Measurements from ENCODE around the gene FGF4.

The FGF4 gene

DNA sequence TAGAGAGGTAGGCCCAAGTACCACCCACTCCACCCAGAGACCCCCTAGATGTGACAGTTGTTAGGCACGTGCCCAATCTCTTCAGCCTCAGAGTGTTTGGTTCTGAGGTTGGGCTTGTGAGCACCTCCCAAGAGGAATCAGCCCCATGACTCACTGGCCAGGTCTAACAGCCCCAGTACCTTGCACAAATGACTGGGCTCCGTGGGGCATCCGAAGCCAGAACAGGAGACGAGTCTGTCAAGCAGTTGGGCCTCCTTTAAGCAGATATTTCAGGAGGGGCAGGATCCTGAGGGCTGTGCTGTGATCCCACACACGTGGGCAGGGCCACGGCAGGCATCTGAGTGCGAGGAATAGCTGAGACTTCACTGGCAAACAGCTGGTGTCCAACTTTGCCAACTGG, 42.2 kb downstream of the FGF4 start:
- CTCF ChIA-PET = no interaction called here
- TF ChIP-seq NFRKB (IDR thresholded peaks at IDR 0.05) (no peak), BHLHE40 (IDR thresholded peaks at IDR 0.05; ENCODE audit: borderline replicate concordance) (no peak), ELF4 (IDR thresholded peaks at IDR 0.05) (no peak), SUZ12 (IDR thresholded peaks at IDR 0.05) (no peak), LEF1 (IDR thresholded peaks at IDR 0.05; ENCODE audit: borderline replicate concordance) (no peak), HDGF (IDR thresholded peaks at IDR 0.05; ENCODE audit: borderline replicate concordance) (no peak), FOXK2 (IDR thresholded peaks at IDR 0.05) (no peak)
- POLR2A ChIA-PET = no interaction called here
- no peak for DNase-seq (ENCODE audit: extremely low spot score)

DNA sequence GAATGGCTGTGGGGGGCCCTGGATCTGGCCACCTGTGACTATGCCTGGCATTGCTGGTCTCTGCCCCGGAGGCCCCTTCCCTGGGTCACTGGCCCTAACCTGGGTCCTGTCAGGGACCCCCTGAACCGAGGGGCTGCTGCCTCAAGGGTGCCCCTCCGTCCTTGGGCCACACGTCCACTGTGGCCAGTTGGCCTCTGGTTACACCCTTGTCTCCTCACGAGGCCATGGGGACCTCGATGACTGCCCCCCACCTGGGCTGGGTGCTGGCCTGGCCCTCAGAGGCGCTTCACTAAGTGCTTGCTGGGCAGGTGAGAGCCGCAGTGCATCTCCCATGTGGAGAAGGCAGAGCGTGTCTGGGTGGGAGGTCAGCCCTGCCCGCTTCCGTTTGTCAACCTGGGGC, 44.0 kb downstream of the FGF4 start:
- TF ChIP-seq LEF1 (IDR thresholded peaks at IDR 0.05; ENCODE audit: borderline replicate concordance) = no peak
- no peak for TF ChIP-seq SP1 (IDR thresholded peaks at IDR 0.05)
- no peak for TF ChIP-seq CTBP1 (IDR thresholded peaks at IDR 0.05; ENCODE audit: borderline replicate concordance)
- TF ChIP-seq, protein P1, sequence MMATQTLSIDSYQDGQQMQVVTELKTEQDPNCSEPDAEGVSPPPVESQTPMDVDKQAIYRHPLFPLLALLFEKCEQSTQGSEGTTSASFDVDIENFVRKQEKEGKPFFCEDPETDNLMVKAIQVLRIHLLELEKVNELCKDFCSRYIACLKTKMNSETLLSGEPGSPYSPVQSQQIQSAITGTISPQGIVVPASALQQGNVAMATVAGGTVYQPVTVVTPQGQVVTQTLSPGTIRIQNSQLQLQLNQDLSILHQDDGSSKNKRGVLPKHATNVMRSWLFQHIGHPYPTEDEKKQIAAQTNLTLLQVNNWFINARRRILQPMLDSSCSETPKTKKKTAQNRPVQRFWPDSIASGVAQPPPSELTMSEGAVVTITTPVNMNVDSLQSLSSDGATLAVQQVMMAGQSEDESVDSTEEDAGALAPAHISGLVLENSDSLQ (IDR thresholded peaks at IDR 0.05) = no peak
- no peak for TF ChIP-seq ELF4 (IDR thresholded peaks at IDR 0.05)
- no peak for TF ChIP-seq SUZ12 (IDR thresholded peaks at IDR 0.05)
- no peak for TF ChIP-seq FOXK2 (IDR thresholded peaks at IDR 0.05)
- TF ChIP-seq L3MBTL2 (conservative IDR thresholded peaks at IDR 0.05) = no peak
- TF ChIP-seq TARDBP (IDR thresholded peaks at IDR 0.05) = no peak
- TF ChIP-seq FOXM1 (IDR thresholded peaks at IDR 0.05; ENCODE audit: borderline replicate concordance) = no peak
- no peak for TF ChIP-seq HDGF (IDR thresholded peaks at IDR 0.05; ENCODE audit: borderline replicate concordance)
- TF ChIP-seq BHLHE40 (IDR thresholded peaks at IDR 0.05; ENCODE audit: borderline replicate concordance) = no peak
- POLR2A ChIA-PET = no interaction called here
- no peak for DNase-seq (ENCODE audit: extremely low spot score)
- CTCF ChIA-PET = no interaction called here

DNA sequence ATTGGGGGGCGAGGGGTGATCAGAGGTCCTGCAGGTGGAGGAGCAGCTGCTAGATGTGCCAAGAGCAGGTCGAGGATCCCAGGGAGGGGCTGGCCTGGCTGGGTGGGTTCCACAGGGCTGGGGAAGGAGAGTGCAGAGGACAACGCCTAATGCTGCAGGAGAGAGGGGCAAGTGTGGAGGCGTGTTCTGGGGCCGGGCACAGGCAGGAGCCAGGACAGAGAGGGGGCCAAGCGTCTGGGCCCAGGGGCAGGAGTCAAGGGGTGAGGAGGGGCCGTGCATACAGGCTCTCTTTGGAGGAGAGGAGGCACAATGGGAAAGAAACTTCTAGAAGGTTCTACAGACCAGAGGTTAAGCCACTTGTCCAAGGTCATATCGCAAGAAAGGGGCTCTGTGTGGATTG, 44.6 kb downstream of the FGF4 start:
- DNase-seq (ENCODE audit: extremely low spot score) = no peak
- POLR2A ChIA-PET = no interaction called here
- CTCF ChIA-PET = no interaction called here
- TF ChIP-seq, protein P1 (IDR thresholded peaks at IDR 0.05) = no peak
- no peak for TF ChIP-seq NFRKB (IDR thresholded peaks at IDR 0.05)
- TF ChIP-seq ARNT (IDR thresholded peaks at IDR 0.05) = no peak

- TF ChIP-seq ZNF384 (IDR thresholded peaks at IDR 0.05) = no peak
- CTCF ChIA-PET = interaction anchor here (1.0 kb wide), 1 partner anchor 159 kb away, joined by 3 read pairs; no protein-coding TSS in a partner anchor
- POLR2A ChIA-PET = no interaction called here
- no peak for DNase-seq (ENCODE audit: extremely low spot score)
These were observed 45.9 kb downstream of the FGF4 start for GRCh38 chr11:69729252-69729651.

- POLR2A ChIA-PET = no interaction called here
- no peak for DNase-seq (ENCODE audit: extremely low spot score)
- TF ChIP-seq NFRKB (IDR thresholded peaks at IDR 0.05) = no peak
- TF ChIP-seq FOXK2 (IDR thresholded peaks at IDR 0.05) = no peak
- no peak for TF ChIP-seq FOXM1 (IDR thresholded peaks at IDR 0.05; ENCODE audit: borderline replicate concordance)
- TF ChIP-seq ZNF384 (IDR thresholded peaks at IDR 0.05) = no peak
- no peak for TF ChIP-seq ARNT (IDR thresholded peaks at IDR 0.05)
- TF ChIP-seq L3MBTL2 (conservative IDR thresholded peaks at IDR 0.05) = no peak
- TF ChIP-seq SP1 (IDR thresholded peaks at IDR 0.05) = no peak
- no peak for TF ChIP-seq CTBP1 (IDR thresholded peaks at IDR 0.05; ENCODE audit: borderline replicate concordance)
- TF ChIP-seq LEF1 (IDR thresholded peaks at IDR 0.05; ENCODE audit: borderline replicate concordance) = no peak
- CTCF ChIA-PET = no interaction called here
These were observed 47.9 kb downstream of the FGF4 start for GRCh38 chr11:69727266-69727665.

GRCh38 chr11:69726481-69726880, 48.7 kb downstream of the FGF4 start:
- DNase-seq (ENCODE audit: extremely low spot score) = no peak
- TF ChIP-seq FOXA1 (IDR thresholded peaks at IDR 0.05) = no peak
- TF ChIP-seq ELF4 (IDR thresholded peaks at IDR 0.05) = no peak
- no peak for TF ChIP-seq HDGF (IDR thresholded peaks at IDR 0.05; ENCODE audit: borderline replicate concordance)
- TF ChIP-seq, protein P1 (IDR thresholded peaks at IDR 0.05) = no peak
- TF ChIP-seq SP1 (IDR thresholded peaks at IDR 0.05) = no peak
- TF ChIP-seq ARNT (IDR thresholded peaks at IDR 0.05) = no peak
- TF ChIP-seq TARDBP (IDR thresholded peaks at IDR 0.05) = no peak
- TF ChIP-seq SUZ12 (IDR thresholded peaks at IDR 0.05) = no peak
- no peak for TF ChIP-seq FOXM1 (IDR thresholded peaks at IDR 0.05; ENCODE audit: borderline replicate concordance)
- TF ChIP-seq BHLHE40 (IDR thresholded peaks at IDR 0.05; ENCODE audit: borderline replicate concordance) = no peak
- TF ChIP-seq CTBP1 (IDR thresholded peaks at IDR 0.05; ENCODE audit: borderline replicate concordance) = no peak
- TF ChIP-seq NFRKB (IDR thresholded peaks at IDR 0.05) = no peak
- no peak for TF ChIP-seq L3MBTL2 (conservative IDR thresholded peaks at IDR 0.05)
- no peak for TF ChIP-seq LEF1 (IDR thresholded peaks at IDR 0.05; ENCODE audit: borderline replicate concordance)
- TF ChIP-seq FOXK2 (IDR thresholded peaks at IDR 0.05) = no peak
- no peak for TF ChIP-seq ZNF384 (IDR thresholded peaks at IDR 0.05)
- CTCF ChIA-PET = interaction anchor here (0.5 kb wide), 1 partner anchor 12 kb away, joined by 3 read pairs; no protein-coding TSS in a partner anchor
- POLR2A ChIA-PET = no interaction called here

- POLR2A ChIA-PET = no interaction called here
- TF ChIP-seq L3MBTL2 (conservative IDR thresholded peaks at IDR 0.05) = no peak
- TF ChIP-seq LEF1 (IDR thresholded peaks at IDR 0.05; ENCODE audit: borderline replicate concordance) = no peak
- no peak for TF ChIP-seq ZNF384 (IDR thresholded peaks at IDR 0.05)
- no peak for TF ChIP-seq TARDBP (IDR thresholded peaks at IDR 0.05)
- no peak for TF ChIP-seq SP1 (IDR thresholded peaks at IDR 0.05)
- TF ChIP-seq FOXA1 (IDR thresholded peaks at IDR 0.05) = no peak
- no peak for TF ChIP-seq FOXK2 (IDR thresholded peaks at IDR 0.05)
- TF ChIP-seq SUZ12 (IDR thresholded peaks at IDR 0.05) = no peak
- no peak for TF ChIP-seq ELF4 (IDR thresholded peaks at IDR 0.05)
- TF ChIP-seq, protein P1 (IDR thresholded peaks at IDR 0.05) = no peak
- TF ChIP-seq ARNT (IDR thresholded peaks at IDR 0.05) = no peak
- TF ChIP-seq NFRKB (IDR thresholded peaks at IDR 0.05) = no peak
- CTCF ChIA-PET = no interaction called here
- no peak for DNase-seq (ENCODE audit: extremely low spot score)
These were observed 49.1 kb downstream of the FGF4 start for GRCh38 chr11:69726019-69726418.

All from HEK293T (cell line).